Upper lobe of right lung (tissue), 1 donor: ENCODE results near the gene COL24A1. TPM values are rescaled to one million over a fixed set of nuclear protein-coding genes. Genes with fewer than 3 reads are reported as not detected.

Source experiments
- ATAC-seq: fragments of 200-7000 bp; cut with Tn5 transposase; one replicate; pipeline ENCODE4 v1.9.1; 2020; ENCODE audit warnings: mild to moderate bottlenecking, moderate library complexity
- DNase-seq: peaks from one replicate; pipeline ENCODE4 v3.0.0-alpha.2; 2020
- H3K27ac ChIP-seq: fragments of 200-600 bp; one replicate; pipeline ENCODE4 v1.8.0; 2022
- H3K27me3 ChIP-seq: fragments of 200-600 bp; one replicate; pipeline ENCODE4 v1.8.0; 2022; ENCODE audit warnings: mild to moderate bottlenecking
- H3K36me3 ChIP-seq: fragments of 200-600 bp; one replicate; pipeline ENCODE4 v1.8.0; 2022
- H3K4me1 ChIP-seq: fragments of 200-600 bp; one replicate; pipeline ENCODE4 v1.8.0; 2022
- H3K4me3 ChIP-seq: fragments of 200-600 bp; one replicate; pipeline ENCODE4 v1.8.0; 2022; ENCODE audit warnings: mild to moderate bottlenecking
- H3K9me3 ChIP-seq: fragments of 200-600 bp; one replicate; pipeline ENCODE4 v1.8.0; 2022
- intact Hi-C: fragments of 100-400 bp; cut with DNase I; formaldehyde crosslinking; loops from one replicate; pipeline ENCODE4 v1.11.0; 2022
- total RNA-seq: library from RNA; stranded (reverse); fragmentation: NEBNext Ultra II Directional; extraction: Animal tissue kit (Norgen Biotek cat#: 25700); gene quantifications from one replicate; pipeline ENCODE4 v1.2.1, GENCODE V29; 2021
- TF ChIP-seq, protein P1 (sequence below): fragments of 200-600 bp; IDR thresholded peaks from one replicate; pipeline ENCODE4 v1.8.0; 2022; ENCODE audit warnings: antibody characterized with exemption
- donor health status: DM: no; HTN: yes; CAD: no; lungs with severe emphysema.

Gene COL24A1
- total RNA-seq, 1 donor from 2014 or later, result 1.6 TPM

DNA sequence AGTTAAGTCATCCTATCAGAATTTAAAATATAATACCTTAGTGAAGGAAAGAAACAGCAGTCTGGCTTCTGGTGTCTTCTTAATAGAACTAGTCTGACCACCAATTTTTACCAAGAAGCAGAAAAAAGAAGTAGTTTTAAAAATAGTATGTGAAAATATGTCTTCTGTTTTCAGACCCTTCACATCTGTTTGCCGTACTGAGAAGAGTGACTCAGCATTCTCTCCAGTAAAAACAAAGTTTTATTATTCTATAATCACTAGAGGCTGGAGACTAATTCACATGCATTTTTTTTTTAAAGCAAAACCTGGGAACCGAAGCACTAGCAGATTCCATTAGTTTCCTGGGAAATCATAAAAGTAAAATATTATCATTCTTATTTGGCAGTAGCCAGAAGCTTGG is 163.8 kb downstream of the COL24A1 start:
- ATAC-seq (no peak), DNase-seq (no peak)
- H3K27ac ChIP-seq, result no peak overlapping the region
- H3K4me1 ChIP-seq, result no peaks in the 10 kb centered on the region
- TF ChIP-seq, protein P1, sequence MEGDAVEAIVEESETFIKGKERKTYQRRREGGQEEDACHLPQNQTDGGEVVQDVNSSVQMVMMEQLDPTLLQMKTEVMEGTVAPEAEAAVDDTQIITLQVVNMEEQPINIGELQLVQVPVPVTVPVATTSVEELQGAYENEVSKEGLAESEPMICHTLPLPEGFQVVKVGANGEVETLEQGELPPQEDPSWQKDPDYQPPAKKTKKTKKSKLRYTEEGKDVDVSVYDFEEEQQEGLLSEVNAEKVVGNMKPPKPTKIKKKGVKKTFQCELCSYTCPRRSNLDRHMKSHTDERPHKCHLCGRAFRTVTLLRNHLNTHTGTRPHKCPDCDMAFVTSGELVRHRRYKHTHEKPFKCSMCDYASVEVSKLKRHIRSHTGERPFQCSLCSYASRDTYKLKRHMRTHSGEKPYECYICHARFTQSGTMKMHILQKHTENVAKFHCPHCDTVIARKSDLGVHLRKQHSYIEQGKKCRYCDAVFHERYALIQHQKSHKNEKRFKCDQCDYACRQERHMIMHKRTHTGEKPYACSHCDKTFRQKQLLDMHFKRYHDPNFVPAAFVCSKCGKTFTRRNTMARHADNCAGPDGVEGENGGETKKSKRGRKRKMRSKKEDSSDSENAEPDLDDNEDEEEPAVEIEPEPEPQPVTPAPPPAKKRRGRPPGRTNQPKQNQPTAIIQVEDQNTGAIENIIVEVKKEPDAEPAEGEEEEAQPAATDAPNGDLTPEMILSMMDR, result no peak
- intact Hi-C loops, result no loop called here
- H3K36me3 ChIP-seq, result no peaks in the 10 kb centered on the region
- H3K9me3 ChIP-seq, result no peaks in the 10 kb centered on the region
- H3K4me3 ChIP-seq, result no peak overlapping the region
- H3K27me3 ChIP-seq, result no peaks in the 10 kb centered on the region

DNA sequence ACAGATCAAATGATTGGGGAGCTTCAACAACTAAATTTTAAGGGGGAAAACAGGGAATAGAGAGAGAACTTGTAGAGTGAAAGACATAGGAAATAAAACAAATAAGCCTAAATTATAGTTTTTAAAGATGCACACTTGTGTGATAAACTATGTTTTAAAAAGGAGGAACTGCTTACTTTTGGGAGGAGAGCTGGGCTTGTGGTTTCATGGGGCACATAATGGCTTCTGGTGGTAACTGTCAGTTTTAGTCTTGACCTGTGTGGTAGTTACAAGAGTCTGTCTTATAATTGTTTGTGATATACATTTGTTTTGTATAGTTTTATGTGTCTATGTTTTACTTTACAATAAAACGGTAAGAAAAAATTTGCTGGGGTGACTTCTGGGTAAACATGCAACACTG is 165.3 kb downstream of the COL24A1 start:
- TF ChIP-seq, protein P1, result no peak
- Histone ChIP-seq H3K9me3 (no peaks in the 10 kb centered on the region), H3K27me3 (no peaks in the 10 kb centered on the region), H3K27ac (no peak overlapping the region), H3K4me3 (no peak overlapping the region), H3K4me1 (no peaks in the 10 kb centered on the region), H3K36me3 (no peaks in the 10 kb centered on the region)
- DNase-seq, result no peak
- intact Hi-C loops, result no loop called here
- ATAC-seq, result no peak

DNA sequence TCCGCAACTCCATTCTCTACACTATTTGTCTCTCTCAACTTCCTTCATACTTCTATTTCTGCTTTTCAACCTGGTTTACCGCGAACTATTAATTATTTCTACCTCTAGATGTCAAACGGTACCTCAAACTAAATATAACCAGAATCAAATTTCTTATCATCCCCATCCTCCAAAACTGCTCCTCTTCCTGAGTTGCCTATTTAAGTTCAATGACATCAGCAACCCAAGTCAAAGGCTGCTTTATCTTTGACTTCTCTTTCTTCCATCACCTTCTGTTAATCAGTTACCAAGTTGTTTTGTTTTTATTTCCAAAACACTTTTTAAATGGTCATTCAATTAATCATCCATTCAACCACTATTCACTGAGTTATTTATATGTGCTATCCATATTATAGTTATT is 171.9 kb downstream of the COL24A1 start:
- H3K4me1 ChIP-seq, result no peaks in the 10 kb centered on the region
- no peaks in the 10 kb centered on the region for H3K27me3 ChIP-seq
- TF ChIP-seq, protein P1, result no peak
- no peak overlapping the region for H3K4me3 ChIP-seq
- no peak overlapping the region for H3K27ac ChIP-seq
- no peaks in the 10 kb centered on the region for H3K9me3 ChIP-seq
- no peak for DNase-seq
- no peak for ATAC-seq
- H3K36me3 ChIP-seq, result no peaks in the 10 kb centered on the region
- intact Hi-C loops, result no loop called here

DNA sequence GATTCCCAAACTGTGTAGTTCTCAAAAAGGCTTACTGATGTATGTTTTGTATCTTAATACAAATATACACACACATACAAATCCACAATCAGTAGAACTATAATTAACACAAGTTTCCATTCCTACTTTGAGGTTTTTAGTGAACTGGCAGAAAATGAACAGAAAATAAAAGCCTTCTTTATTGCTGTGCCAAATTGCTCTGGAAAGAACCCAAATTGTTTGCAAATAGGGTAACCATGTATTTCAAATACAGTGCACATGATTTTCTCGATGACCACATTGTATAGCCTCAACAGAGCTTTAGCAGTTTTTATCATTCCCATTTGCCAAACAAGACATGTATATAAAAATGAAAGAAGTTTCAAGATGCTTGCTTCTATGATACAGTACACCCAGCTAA is 173.3 kb downstream of the COL24A1 start:
- Histone ChIP-seq H3K27me3 (no peaks in the 10 kb centered on the region), H3K27ac (no peak overlapping the region), H3K9me3 (no peaks in the 10 kb centered on the region), H3K4me1 (no peaks in the 10 kb centered on the region), H3K36me3 (no peaks in the 10 kb centered on the region), H3K4me3 (no peak overlapping the region)
- intact Hi-C loops, result no loop called here
- no peak for ATAC-seq
- DNase-seq, result no peak
- TF ChIP-seq, protein P1, result no peak

DNA sequence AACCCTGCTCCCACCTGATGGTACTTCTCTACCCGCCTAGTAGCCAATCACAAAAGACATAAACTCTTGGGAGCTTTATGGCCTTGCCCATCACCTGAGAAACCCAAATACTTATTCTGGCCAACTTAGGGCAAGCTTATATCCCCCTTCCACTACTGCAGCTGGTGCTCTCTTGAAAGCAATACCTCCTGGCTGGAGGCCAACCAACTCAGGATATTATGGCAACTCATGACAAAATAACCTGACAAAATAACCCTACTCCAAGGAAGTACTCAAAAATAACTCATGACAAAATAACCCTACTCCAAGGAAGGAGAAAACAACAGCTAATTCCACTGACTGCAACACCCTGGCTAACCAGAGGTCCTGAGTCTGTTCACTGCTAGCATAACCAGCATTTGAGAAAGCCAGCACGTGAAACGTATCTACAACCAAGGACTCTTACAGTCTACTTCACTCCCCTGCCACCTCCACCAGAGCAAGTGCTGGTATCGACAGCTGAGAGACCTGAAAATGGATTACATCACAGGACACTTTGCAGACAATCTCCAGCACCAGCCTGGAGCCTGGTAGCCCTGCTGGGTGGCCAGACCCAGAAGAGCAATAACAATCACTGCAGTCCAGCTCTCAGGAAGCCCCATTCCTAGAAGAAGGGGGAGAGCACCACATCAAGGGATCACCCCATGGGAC is 179.9 kb downstream of the COL24A1 start:
- intact Hi-C loops, result no loop called here
- TF ChIP-seq, protein P1, result no peak
- no peaks in the 10 kb centered on the region for H3K27me3 ChIP-seq
- no peak overlapping the region for H3K4me3 ChIP-seq
- no peak overlapping the region for H3K27ac ChIP-seq
- H3K9me3 ChIP-seq, result no peaks in the 10 kb centered on the region
- no peaks in the 10 kb centered on the region for H3K4me1 ChIP-seq
- DNase-seq (no peak), ATAC-seq (no peak)
- no peaks in the 10 kb centered on the region for H3K36me3 ChIP-seq

DNA sequence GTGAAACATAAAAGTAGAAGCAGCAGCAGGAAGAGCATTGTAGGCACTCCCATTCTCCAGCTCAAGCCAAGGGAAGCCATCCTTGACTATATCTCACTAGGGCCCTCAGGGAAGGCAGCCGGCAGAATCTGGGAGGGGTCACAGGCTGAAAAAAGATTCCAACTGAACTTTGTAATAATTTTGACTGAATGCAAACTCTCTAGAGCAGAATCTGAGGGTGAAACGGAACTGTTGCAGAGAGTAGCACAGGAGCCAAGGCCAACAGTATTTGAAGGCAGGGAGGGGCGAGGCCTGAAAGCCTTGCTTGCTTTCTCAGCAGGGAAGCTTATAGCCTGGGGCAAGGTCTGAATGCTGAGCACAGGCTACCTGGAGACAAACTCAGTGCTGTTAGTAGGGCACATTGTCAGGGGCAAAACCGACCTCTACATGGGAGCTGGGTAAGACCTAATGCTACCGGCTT is 180.6 kb downstream of the COL24A1 start:
- no peak for ATAC-seq
- TF ChIP-seq, protein P1, result no peak
- intact Hi-C loops, result no loop called here
- Histone ChIP-seq H3K27me3 (no peaks in the 10 kb centered on the region), H3K36me3 (no peaks in the 10 kb centered on the region), H3K27ac (no peak overlapping the region), H3K9me3 (no peaks in the 10 kb centered on the region), H3K4me1 (no peaks in the 10 kb centered on the region), H3K4me3 (no peak overlapping the region)
- no peak for DNase-seq
